HEK293 (cell line): Measurements from ENCODE around the gene GADD45G.

Experiments used
- CTCF ChIP-seq: fragments of 450-650 bp; formaldehyde crosslinking; IDR thresholded peaks from 2 replicates; pipeline ENCODE4 v1.5.1; 2016; ENCODE audit warnings: missing biosample characterization, missing genetic modification characterization
- SP2 ChIP-seq: fragments of 450-650 bp; formaldehyde crosslinking; IDR thresholded peaks from 2 replicates; pipeline ENCODE4 v1.5.1; 2016; ENCODE audit warnings: missing biosample characterization, missing genetic modification characterization
- ZNF248 ChIP-seq: fragments of 450-650 bp; formaldehyde crosslinking; IDR thresholded peaks from 2 replicates; pipeline ENCODE4 v1.5.1; 2017; ENCODE audit warnings: missing biosample characterization, missing genetic modification characterization
- ZNF670 ChIP-seq: fragments of 450-650 bp; formaldehyde crosslinking; IDR thresholded peaks from 2 replicates; pipeline ENCODE4 v1.5.1; 2016; ENCODE audit warnings: missing biosample characterization, missing genetic modification characterization, low read depth
- ZNF704 ChIP-seq: fragments of 450-650 bp; formaldehyde crosslinking; IDR thresholded peaks from 2 replicates; pipeline ENCODE4 v1.5.1; 2016; ENCODE audit warnings: missing biosample characterization, missing genetic modification characterization

GRCh38 chr9:89632736-89633135 lies 27.9 kb downstream of the GADD45G start:
- TF ChIP-seq ZNF670 (tag by site-specific recombination) (no peak), SP2 (tag by site-specific recombination) (no peak), CTCF (tag by site-specific recombination) (no peak), ZNF248 (no peak), ZNF704 (tag by site-specific recombination) (no peak)
